ENCODE data around the gene SEC23A. TPM values are rescaled to one million over a fixed set of nuclear protein-coding genes. Genes with fewer than 3 reads are reported as not detected.
"Not testable (repeated sequence)": the region's sequence is repeated elsewhere in the genome, so short reads cannot be mapped to it uniquely, and the experiment has no call there.

SEC23A gene
- total RNA-seq, 1 donor from 2014 or later = 65.8 TPM

GRCh38 chr14:39069923-39070322 is 33.1 kb downstream of the SEC23A start:
- Mint-ChIP-seq H3K4me1 (peaks cover 2% of the 10 kb centered on the region), H3K27me3 (no peaks in the 10 kb centered on the region), H3K4me3 (no peak overlapping the region), H3K9me3 (peaks cover 4% of the 10 kb centered on the region), H3K36me3 (ENCODE audit: low read depth) (peaks cover 49% of the 10 kb centered on the region), H3K27ac (no peak overlapping the region)
- no peak for DNase-seq
- intact Hi-C loops (cut with micrococcal nuclease) = no loop called here

GRCh38 chr14:39069169-39069805 is 33.7 kb downstream of the SEC23A start:
- H3K27me3 Mint-ChIP-seq; H3K27ac Mint-ChIP-seq; H3K4me1 Mint-ChIP-seq; H3K4me3 Mint-ChIP-seq; DNase-seq; H3K9me3 Mint-ChIP-seq; intact Hi-C loops (cut with micrococcal nuclease): not testable (repeated sequence)
- H3K36me3 Mint-ChIP-seq (ENCODE audit: low read depth) = peaks cover 49% of the 10 kb centered on the region

GRCh38 chr14:39060818-39061437 is 42.1 kb downstream of the SEC23A start:
- Mint-ChIP-seq H3K27ac (no peak overlapping the region), H3K27me3 (no peaks in the 10 kb centered on the region), H3K36me3 (ENCODE audit: low read depth) (peaks cover 71% of the 10 kb centered on the region), H3K4me1 (no peaks in the 10 kb centered on the region), H3K4me3 (no peak overlapping the region), H3K9me3 (peaks cover 7% of the 10 kb centered on the region)
- intact Hi-C loops (cut with micrococcal nuclease) = no loop called here
- no peak for DNase-seq

GRCh38 chr14:39055786-39056474 is 47.1 kb downstream of the SEC23A start:
- intact Hi-C loops (cut with micrococcal nuclease) = no loop called here
- no peak for DNase-seq
- Mint-ChIP-seq H3K27me3 (no peaks in the 10 kb centered on the region), H3K9me3 (peaks cover 10% of the 10 kb centered on the region), H3K4me3 (no peak overlapping the region), H3K27ac (no peak overlapping the region), H3K4me1 (no peaks in the 10 kb centered on the region), H3K36me3 (ENCODE audit: low read depth) (peaks cover 83% of the 10 kb centered on the region)

GRCh38 chr14:39052869-39053454 is 50.1 kb downstream of the SEC23A start:
- H3K9me3 Mint-ChIP-seq; intact Hi-C loops (cut with micrococcal nuclease); DNase-seq; H3K4me1 Mint-ChIP-seq; H3K27ac Mint-ChIP-seq; H3K27me3 Mint-ChIP-seq; H3K4me3 Mint-ChIP-seq: not testable (repeated sequence)
- peaks cover 77% of the 10 kb centered on the region for H3K36me3 Mint-ChIP-seq (ENCODE audit: low read depth)

- H3K36me3 Mint-ChIP-seq (ENCODE audit: low read depth) = peaks cover 80% of the 10 kb centered on the region
- no peak for DNase-seq
- no peaks in the 10 kb centered on the region for H3K27me3 Mint-ChIP-seq
- intact Hi-C loops (cut with micrococcal nuclease) = no loop called here
- peaks cover 6% of the 10 kb centered on the region for H3K4me1 Mint-ChIP-seq
- peaks cover 6% of the 10 kb centered on the region for H3K9me3 Mint-ChIP-seq
- H3K27ac Mint-ChIP-seq = peak overlapping the region; percentile 39
- no peak overlapping the region for H3K4me3 Mint-ChIP-seq
Observed at GRCh38 chr14:39050389-39050788, 52.6 kb downstream of the SEC23A start.

- H3K4me1 Mint-ChIP-seq; H3K27me3 Mint-ChIP-seq; intact Hi-C loops (cut with micrococcal nuclease); H3K27ac Mint-ChIP-seq; H3K9me3 Mint-ChIP-seq; DNase-seq; H3K4me3 Mint-ChIP-seq: not testable (repeated sequence)
- peaks cover 60% of the 10 kb centered on the region for H3K36me3 Mint-ChIP-seq (ENCODE audit: low read depth)
Observed at GRCh38 chr14:39045889-39046288, 57.1 kb downstream of the SEC23A start.

GRCh38 chr14:39043352-39043943 is 59.6 kb downstream of the SEC23A start:
- peaks cover 9% of the 10 kb centered on the region for H3K4me1 Mint-ChIP-seq
- H3K27me3 Mint-ChIP-seq = no peaks in the 10 kb centered on the region
- peaks cover 4% of the 10 kb centered on the region for H3K9me3 Mint-ChIP-seq
- H3K4me3 Mint-ChIP-seq = no peak overlapping the region
- H3K27ac Mint-ChIP-seq = no peak overlapping the region
- H3K36me3 Mint-ChIP-seq (ENCODE audit: low read depth) = peaks cover 64% of the 10 kb centered on the region
- intact Hi-C loops (cut with micrococcal nuclease) = no loop called here
- no peak for DNase-seq

GRCh38 chr14:39040529-39040928 is 62.5 kb downstream of the SEC23A start:
- peaks cover 4% of the 10 kb centered on the region for H3K9me3 Mint-ChIP-seq
- H3K4me1 Mint-ChIP-seq = peaks cover 7% of the 10 kb centered on the region
- H3K4me3 Mint-ChIP-seq = no peak overlapping the region
- H3K27me3 Mint-ChIP-seq = no peaks in the 10 kb centered on the region
- no peak overlapping the region for H3K27ac Mint-ChIP-seq
- H3K36me3 Mint-ChIP-seq (ENCODE audit: low read depth) = peaks cover 40% of the 10 kb centered on the region
- intact Hi-C loops (cut with micrococcal nuclease) = no loop called here
- DNase-seq = no peak

- Mint-ChIP-seq H3K4me3 (no peak overlapping the region), H3K9me3 (peaks cover 4% of the 10 kb centered on the region), H3K27me3 (no peaks in the 10 kb centered on the region), H3K27ac (no peak overlapping the region), H3K36me3 (ENCODE audit: low read depth) (peaks cover 31% of the 10 kb centered on the region), H3K4me1 (peaks cover 7% of the 10 kb centered on the region)
- no peak for DNase-seq
- intact Hi-C loops (cut with micrococcal nuclease) = no loop called here
Observed at GRCh38 chr14:39038542-39038941, 64.5 kb downstream of the SEC23A start.

- intact Hi-C loops (cut with micrococcal nuclease) = no loop called here
- Mint-ChIP-seq H3K27ac (no peak overlapping the region), H3K9me3 (peaks cover 4% of the 10 kb centered on the region), H3K4me1 (peaks cover 7% of the 10 kb centered on the region), H3K36me3 (ENCODE audit: low read depth) (peaks cover 27% of the 10 kb centered on the region), H3K27me3 (no peaks in the 10 kb centered on the region), H3K4me3 (no peak overlapping the region)
- DNase-seq = no peak
Observed at GRCh38 chr14:39036760-39037159, 66.3 kb downstream of the SEC23A start.

- Mint-ChIP-seq H3K4me3 (no peak overlapping the region), H3K4me1 (peaks cover 12% of the 10 kb centered on the region), H3K36me3 (ENCODE audit: low read depth) (peaks cover 36% of the 10 kb centered on the region), H3K27me3 (no peaks in the 10 kb centered on the region), H3K9me3 (peaks cover 4% of the 10 kb centered on the region), H3K27ac (no peak overlapping the region)
- intact Hi-C loops (cut with micrococcal nuclease) = no loop called here
- DNase-seq = no peak
Observed at GRCh38 chr14:39035336-39035735, 67.7 kb downstream of the SEC23A start.

GRCh38 chr14:39034481-39035296 is 68.3 kb downstream of the SEC23A start:
- no peak for DNase-seq
- H3K4me3 Mint-ChIP-seq = no peak overlapping the region
- intact Hi-C loops (cut with micrococcal nuclease) = no loop called here
- no peak overlapping the region for H3K27ac Mint-ChIP-seq
- H3K27me3 Mint-ChIP-seq = no peaks in the 10 kb centered on the region
- H3K36me3 Mint-ChIP-seq (ENCODE audit: low read depth) = peaks cover 39% of the 10 kb centered on the region
- H3K9me3 Mint-ChIP-seq = peaks cover 4% of the 10 kb centered on the region
- peaks cover 15% of the 10 kb centered on the region for H3K4me1 Mint-ChIP-seq
